AG04450 (cell line): ENCODE data around the gene HACD2. TPM values are rescaled to one million over a fixed set of nuclear protein-coding genes. Genes with fewer than 3 reads are reported as not detected.

Experiments
- CTCF ChIA-PET: fragments of 300-600, 350-600 bp; formaldehyde crosslinking; extraction: SDS; loops from one replicate; lab custom pipeline; 2022; ENCODE audit warnings: antibody characterized with exemption, inconsistent platforms; lab: Charles Lee
- POLR2A ChIA-PET: fragments of 350-600 bp; formaldehyde crosslinking; extraction: SDS; loops from one replicate; lab custom pipeline; 2021; ENCODE audit warnings: antibody characterized with exemption, inconsistent platforms; lab: Yijun Ruan, JAX
- DNase-seq: peaks from one replicate; pipeline ENCODE4 v3.0.0-alpha.2; 2011; ENCODE audit warnings: low read depth, low spot score
- H3K27ac ChIP-seq: one replicate; pipeline ENCODE4 v1.5.1; 2012; ENCODE audit warnings: low read depth, low read length, control low read depth
- H3K27me3 ChIP-seq: one replicate; pipeline ENCODE4 v1.6.0; 2012; ENCODE audit warnings: low read length; ENCODE audit not compliant: control insufficient read depth, insufficient read depth
- H3K4me3 ChIP-seq: 2 replicates; pipeline ENCODE4 v1.5.1; 2011; ENCODE audit warnings: mild to moderate bottlenecking, low read depth, low read length, control low read depth
- H3K9me3 ChIP-seq: 2 replicates; pipeline ENCODE4 v1.5.1; 2012; ENCODE audit warnings: low read length; ENCODE audit not compliant: control insufficient read depth, insufficient read depth
- CTCF ChIP-seq: IDR thresholded peaks from 2 replicates; pipeline ENCODE4 v1.5.1; 2011; ENCODE audit warnings: low read depth, low read length, control low read depth, inconsistent platforms
- polyA plus RNA-seq: library from polyadenylated mRNA; depleted of rRNA; stranded (reverse); fragments of >200 nt; gene quantifications from 2 replicates; pipeline ENCODE4 v1.2.3, GENCODE V29; 2011

Gene HACD2
- polyA plus RNA-seq, 1 experiment: 43.5 TPM

- TF ChIP-seq CTCF: no peak
- ChIA-PET POLR2A (no interaction called here), CTCF (interaction anchor here (1.4 kb wide), 1 partner anchor 17 kb away, joined by 5 read pairs; no protein-coding TSS in a partner anchor)
- DNase-seq: no peak
- Histone ChIP-seq H3K27me3 (no peaks in the 10 kb centered on the region), H3K4me3 (no peak overlapping the region), H3K9me3 (no peaks in the 10 kb centered on the region), H3K27ac (no peak overlapping the region)
These were observed 79.0 kb downstream of the HACD2 start for GRCh38 chr3:123505820-123506219.

GRCh38 chr3:123503203-123503602 is 81.7 kb downstream of the HACD2 start:
- ChIA-PET POLR2A (no interaction called here), CTCF (no interaction called here)
- no peak for TF ChIP-seq CTCF
- H3K27ac ChIP-seq: no peak overlapping the region
- DNase-seq: no peak
- H3K27me3 ChIP-seq: no peaks in the 10 kb centered on the region
- H3K9me3 ChIP-seq: no peaks in the 10 kb centered on the region
- no peak overlapping the region for H3K4me3 ChIP-seq

- H3K27me3 ChIP-seq: no peaks in the 10 kb centered on the region
- no peak for TF ChIP-seq CTCF
- ChIA-PET POLR2A (no interaction called here), CTCF (interaction anchor here (0.6 to 1.3 kb wide), 3 partner anchors 10 to 61 kb away, joined by 3 to 7 read pairs (median 4); no protein-coding TSS in a partner anchor)
- no peak overlapping the region for H3K4me3 ChIP-seq
- H3K9me3 ChIP-seq: no peaks in the 10 kb centered on the region
- peak; percentile 11 for DNase-seq
- no peak overlapping the region for H3K27ac ChIP-seq
These were observed 85.5 kb downstream of the HACD2 start for GRCh38 chr3:123499322-123499721.

- H3K4me3 ChIP-seq: no peak overlapping the region
- no peak for DNase-seq
- no peaks in the 10 kb centered on the region for H3K27me3 ChIP-seq
- POLR2A ChIA-PET: interaction anchor here (0.6 kb wide), 1 partner anchor 20 kb away, joined by 8 read pairs; no protein-coding TSS in a partner anchor
- no peak for TF ChIP-seq CTCF
- H3K9me3 ChIP-seq: no peaks in the 10 kb centered on the region
- no peak overlapping the region for H3K27ac ChIP-seq
- CTCF ChIA-PET: interaction anchor here (0.6 to 1.3 kb wide), 3 partner anchors 10 to 61 kb away, joined by 3 to 7 read pairs (median 4); no protein-coding TSS in a partner anchor
These were observed 86.1 kb downstream of the HACD2 start for GRCh38 chr3:123498761-123499160.

GRCh38 chr3:123493912-123494311 is 90.9 kb downstream of the HACD2 start:
- TF ChIP-seq CTCF: no peak
- no peaks in the 10 kb centered on the region for H3K27me3 ChIP-seq
- CTCF ChIA-PET: interaction anchor here (0.7 to 2.3 kb wide), 5 partner anchors 14 to 167 kb away, joined by 3 to 13 read pairs (median 4); no protein-coding TSS in a partner anchor

More at GRCh38 chr3:123493912-123494311, 90.9 kb downstream of the HACD2 start:
- Histone ChIP-seq H3K27ac (no peak overlapping the region), H3K9me3 (no peaks in the 10 kb centered on the region), H3K4me3 (no peak overlapping the region)
- DNase-seq: no peak
- POLR2A ChIA-PET: no interaction called here
